Peyer's patch (tissue), 4 donors: ENCODE results near the gene DNAJB13.

ENCODE experiments used
- POLR2A ChIP-seq, 2 donors: fragments of 450-650 bp; IDR thresholded peaks; one replicate each; pipeline ENCODE4 v1.5.1; 2017; ENCODE audit warnings: antibody characterized with exemption in 2 of 2, mild to moderate bottlenecking in 2 of 2, moderate library complexity in 2 of 2
- TF ChIP-seq, protein P1 (sequence below), 6 experiments: fragments of 450-650 bp in 4 of 6; fragments of 200-600 bp in 2 of 6; sonication (generic) in 1 of 6; IDR thresholded peaks; one replicate each; pipeline ENCODE4 v1.5.1; 2017 to 2019; ENCODE audit warnings: antibody characterized with exemption in 6 of 6, mild to moderate bottlenecking in 3 of 6, moderate library complexity in 1 of 6

DNA sequence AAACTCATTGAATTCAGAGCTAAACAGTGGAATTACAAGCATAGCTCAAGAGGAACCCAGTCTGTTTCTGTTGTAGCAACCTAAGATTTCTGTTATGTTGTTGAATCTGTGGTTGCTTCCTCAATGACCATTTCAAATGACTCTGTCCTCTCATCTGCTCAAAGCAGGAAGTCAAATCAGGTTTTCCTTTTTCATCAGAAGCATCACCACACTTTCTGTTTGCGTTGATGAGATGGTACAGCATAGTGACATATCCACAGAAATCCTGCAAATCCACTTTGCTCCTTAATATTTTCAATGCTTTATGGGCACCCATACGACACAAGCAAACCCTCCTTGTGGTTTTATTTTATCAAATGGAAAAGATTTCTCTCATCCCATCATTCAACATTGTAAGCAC lies 44.4 kb downstream of the DNAJB13 start:
- TF ChIP-seq, protein P1, sequence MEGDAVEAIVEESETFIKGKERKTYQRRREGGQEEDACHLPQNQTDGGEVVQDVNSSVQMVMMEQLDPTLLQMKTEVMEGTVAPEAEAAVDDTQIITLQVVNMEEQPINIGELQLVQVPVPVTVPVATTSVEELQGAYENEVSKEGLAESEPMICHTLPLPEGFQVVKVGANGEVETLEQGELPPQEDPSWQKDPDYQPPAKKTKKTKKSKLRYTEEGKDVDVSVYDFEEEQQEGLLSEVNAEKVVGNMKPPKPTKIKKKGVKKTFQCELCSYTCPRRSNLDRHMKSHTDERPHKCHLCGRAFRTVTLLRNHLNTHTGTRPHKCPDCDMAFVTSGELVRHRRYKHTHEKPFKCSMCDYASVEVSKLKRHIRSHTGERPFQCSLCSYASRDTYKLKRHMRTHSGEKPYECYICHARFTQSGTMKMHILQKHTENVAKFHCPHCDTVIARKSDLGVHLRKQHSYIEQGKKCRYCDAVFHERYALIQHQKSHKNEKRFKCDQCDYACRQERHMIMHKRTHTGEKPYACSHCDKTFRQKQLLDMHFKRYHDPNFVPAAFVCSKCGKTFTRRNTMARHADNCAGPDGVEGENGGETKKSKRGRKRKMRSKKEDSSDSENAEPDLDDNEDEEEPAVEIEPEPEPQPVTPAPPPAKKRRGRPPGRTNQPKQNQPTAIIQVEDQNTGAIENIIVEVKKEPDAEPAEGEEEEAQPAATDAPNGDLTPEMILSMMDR (IDR thresholded peaks at IDR 0.05): no peak
- TF ChIP-seq POLR2A (IDR thresholded peaks at IDR 0.05): no peak
